ENCODE results near the gene TTC24.
A peak's percentile ranks its signal among the peaks of the same experiment; 100 is the strongest.
"Not testable (repeated sequence)": the region's sequence is repeated elsewhere in the genome, so short reads cannot be mapped to it uniquely, and the experiment has no call there.

TTC24 gene

DNA sequence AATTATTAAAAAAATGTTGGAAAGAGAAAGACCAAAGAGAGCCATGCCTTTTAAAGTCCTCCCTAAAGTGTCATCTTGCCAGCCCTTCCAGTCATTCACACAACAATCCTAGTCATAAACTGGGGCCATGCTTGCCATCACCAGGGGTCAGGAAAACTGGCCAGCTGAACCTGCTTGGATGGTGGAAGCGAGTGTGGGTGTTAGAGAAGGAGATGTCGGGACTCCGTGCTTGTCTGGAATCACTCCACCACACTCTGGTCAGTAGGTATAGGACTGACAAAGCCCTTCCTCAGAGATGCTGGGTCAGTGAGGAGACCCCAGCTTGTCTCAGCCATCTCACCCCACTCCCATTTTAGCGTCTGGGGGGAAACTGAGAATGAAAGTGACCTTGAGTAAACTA is 36.4 kb downstream of the TTC24 start:
- no peak for DNase-seq

- DNase-seq: no peak
These were observed 36.9 kb downstream of the TTC24 start for GRCh38 chr1:156616463-156616862.

DNA sequence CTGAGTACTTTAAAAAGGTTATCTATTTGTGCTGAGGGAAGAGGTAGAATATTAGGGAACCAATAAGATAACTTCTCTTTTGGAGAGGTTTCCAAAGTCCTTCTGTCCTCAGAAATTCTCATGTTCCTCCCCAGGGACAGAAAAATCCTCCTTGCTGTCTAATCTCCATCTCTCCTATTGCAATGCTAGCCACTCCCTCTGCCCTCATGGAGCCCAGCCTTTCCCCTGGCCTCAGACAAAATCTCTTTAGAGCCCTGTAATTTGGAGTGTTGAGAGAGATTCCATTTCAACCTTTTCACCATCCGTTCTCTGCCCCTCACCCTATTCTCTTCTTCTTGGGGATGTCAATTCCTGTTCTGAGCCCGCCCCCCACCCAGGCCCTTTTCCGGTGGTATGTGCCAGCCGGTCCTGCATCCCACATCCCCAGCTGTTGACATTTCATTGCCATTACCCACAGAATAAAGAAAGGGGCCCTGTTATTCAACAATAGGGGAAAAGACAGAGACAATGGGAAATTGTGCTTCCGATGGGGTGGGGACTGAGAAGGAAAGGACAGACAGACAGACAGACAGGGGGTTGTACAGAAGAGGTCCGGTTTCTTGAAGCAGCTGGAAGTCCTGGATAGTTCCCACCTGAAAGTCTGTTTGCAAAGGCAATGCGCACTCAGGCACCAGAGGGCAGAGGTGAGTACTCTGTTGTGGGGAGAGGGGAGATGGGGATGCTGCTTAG is 39.5 kb downstream of the TTC24 start, which contains the start of gene HAPLN2:
Gene HAPLN2 (plus strand): TSS at position 563 of the 729 bp plus-strand sequence. CDS start 4,076 bp downstream, outside the sequence.
- no peak for DNase-seq

GRCh38 chr1:156619582-156619955 is 40.0 kb downstream of the TTC24 start:
- no peak for DNase-seq

DNA sequence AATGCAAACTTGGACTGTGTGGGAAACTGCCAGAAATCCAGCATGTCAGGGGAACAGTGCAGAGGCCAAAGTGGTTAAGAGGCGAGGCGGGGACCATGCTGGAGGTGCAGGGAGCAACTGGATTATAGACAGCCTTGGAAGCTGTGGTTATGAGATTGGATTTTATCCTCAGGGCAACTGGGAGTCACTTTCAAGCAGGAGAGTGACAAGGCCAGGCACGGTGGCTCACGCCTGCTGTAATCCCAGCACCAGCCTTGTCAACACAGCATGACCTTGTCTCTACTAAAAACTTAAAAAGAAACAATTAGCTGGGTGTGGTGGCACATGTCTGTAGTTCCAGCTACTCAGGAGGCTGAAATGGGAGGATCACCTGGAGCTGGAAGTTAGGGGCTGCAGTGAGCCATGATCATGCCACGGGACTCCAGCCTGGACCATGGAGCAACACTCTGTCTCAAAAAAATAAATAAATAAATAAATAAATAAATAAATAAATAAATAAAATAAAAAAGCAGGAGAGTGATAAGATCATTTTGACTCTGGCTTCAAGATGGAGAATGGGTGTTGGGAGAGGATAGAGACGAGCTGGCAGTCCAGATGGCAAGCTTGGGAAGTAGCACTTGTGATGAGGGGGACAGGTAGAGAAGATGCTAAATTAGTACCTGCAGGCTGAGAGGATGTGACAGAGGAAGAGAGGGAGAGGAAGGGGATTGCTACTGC is 43.2 kb downstream of the TTC24 start:
- DNase-seq: no peak

- DNase-seq: peak; percentile 53 to 63
These were observed 44.7 kb downstream of the TTC24 start for GRCh38 chr1:156623946-156624813.

DNA sequence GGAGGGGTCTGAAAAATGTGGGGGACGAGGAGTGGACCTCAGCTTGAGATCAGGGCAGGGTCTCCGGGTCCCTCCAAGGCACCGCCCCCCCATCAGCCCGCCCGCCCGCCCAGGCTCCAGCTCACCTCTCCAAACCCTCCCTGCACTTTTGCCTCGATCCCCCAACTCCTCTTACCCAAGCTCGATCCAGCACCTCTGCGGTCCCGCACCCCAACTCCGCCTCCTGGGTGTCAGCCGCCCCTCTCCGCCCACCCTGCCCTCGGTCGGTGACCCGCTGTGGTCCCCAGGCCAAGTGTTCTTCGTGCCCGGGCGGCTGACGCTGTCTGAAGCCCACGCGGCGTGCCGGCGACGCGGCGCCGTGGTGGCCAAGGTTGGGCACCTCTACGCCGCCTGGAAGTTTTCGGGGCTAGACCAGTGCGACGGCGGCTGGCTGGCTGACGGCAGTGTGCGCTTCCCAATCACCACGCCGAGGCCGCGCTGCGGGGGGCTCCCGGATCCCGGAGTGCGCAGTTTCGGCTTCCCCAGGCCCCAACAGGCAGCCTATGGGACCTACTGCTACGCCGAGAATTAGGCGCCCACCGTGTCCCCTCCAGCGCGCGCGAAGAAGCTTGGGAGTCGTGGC is 45.4 kb downstream of the TTC24 start:
- no peak for DNase-seq

GRCh38 chr1:156625436-156626078 is 46.0 kb downstream of the TTC24 start:
- DNase-seq: peak; percentile 77 to 78

GRCh38 chr1:156626079-156626438 is 46.5 kb downstream of the TTC24 start:
- DNase-seq: no peak

DNA sequence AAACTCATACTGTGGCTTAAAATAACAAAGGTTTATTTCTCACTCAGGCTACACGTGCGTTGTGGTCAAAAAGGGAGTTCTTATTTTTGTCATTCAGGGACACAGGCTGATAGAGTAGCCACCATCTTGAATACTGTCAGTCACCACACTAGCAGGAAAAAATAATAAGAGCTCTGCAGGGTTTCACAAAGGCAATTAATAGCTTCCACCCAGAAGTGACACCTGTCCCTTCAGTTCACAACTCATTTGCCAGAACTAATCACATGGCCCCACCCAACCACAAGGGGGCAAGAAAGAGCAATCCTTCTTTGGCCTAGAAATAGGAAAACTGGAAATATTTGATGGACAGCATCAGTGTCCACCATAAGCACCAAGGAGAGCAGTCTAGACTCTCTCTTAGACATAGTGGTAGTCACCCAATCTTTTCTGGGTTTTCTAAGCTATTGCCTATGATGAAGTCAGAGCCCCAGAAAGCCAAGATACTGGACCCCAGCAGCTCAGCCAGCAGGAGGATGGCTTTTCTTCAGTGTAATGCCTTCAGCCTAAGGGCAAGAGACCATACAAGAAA is 47.9 kb downstream of the TTC24 start:
- DNase-seq: peak; percentile 45 to 53

GRCh38 chr1:156629823-156630449 is 50.4 kb downstream of the TTC24 start:
- no peak for DNase-seq

DNA sequence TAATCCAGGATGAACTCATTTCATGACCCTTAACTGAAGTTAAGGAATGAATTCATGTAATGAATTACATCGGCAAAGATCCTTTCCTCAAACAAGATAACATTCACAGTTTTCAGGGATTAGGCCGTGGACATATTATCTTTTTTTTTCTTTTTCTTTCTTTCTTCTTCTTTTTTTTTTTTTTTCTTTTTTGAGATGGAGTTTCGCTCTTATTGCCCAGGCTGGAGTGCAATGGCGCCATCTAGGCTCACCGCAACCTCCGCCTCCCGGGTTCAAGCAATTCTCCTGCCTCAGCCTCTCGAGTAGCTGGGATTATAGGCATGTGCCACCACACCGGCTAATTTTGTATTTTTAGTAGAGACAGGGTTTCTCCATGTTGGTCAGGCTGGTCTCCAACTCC is 51.6 kb downstream of the TTC24 start:
- not testable (repeated sequence) for DNase-seq

DNA sequence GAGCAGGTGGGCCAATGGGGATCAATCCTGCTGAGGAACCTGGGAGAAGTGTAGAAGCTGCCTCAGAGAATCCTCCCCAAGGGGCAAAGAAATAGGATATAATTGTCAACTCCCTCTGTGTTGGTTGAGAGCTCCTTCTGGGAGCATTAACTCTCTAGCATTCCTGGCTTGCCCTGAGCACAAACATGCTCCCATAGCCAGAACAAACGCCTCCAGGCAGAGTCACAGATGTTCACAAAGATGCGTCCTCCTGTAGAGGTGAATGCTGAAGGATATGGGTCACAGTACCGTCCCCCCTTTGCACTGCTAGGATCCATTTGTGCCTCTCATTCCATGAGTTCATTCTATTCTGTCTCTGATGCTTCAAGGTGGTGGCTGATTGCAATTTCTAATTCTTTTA is 52.8 kb downstream of the TTC24 start:
- DNase-seq: no peak

All from stimulated activated CD4-positive, alpha-beta T cell treated with anti-CD3 and anti-CD28 coated beads, Interleukin-2, amount 100 ng/mL, for 24 hours (primary cell).